Liver (tissue), 3 donors: ENCODE data around the gene NME4.

Experiments
- EGR1 ChIP-seq, 2 donors: IDR thresholded peaks; 2 replicates each; pipeline ENCODE4 v1.6.1; 2016 to 2018; ENCODE audit warnings: antibody characterized with exemption in 2 of 2, low read depth in 2 of 2
- FOXA1 ChIP-seq: IDR thresholded peaks from 2 replicates; pipeline ENCODE4 v1.6.1; 2016; ENCODE audit warnings: antibody characterized with exemption
- FOXA2 ChIP-seq: IDR thresholded peaks from 2 replicates; pipeline ENCODE4 v1.6.1; 2016; ENCODE audit warnings: antibody characterized with exemption
- GABPA ChIP-seq, 2 donors: IDR thresholded peaks in 1 of 2; conservative IDR thresholded peaks in 1 of 2; 2 replicates each; pipeline ENCODE4 v1.6.1; 2016; ENCODE audit warnings: antibody characterized with exemption in 2 of 2, mild to moderate bottlenecking in 1 of 2, moderate library complexity in 1 of 2
- JUND ChIP-seq, 2 donors: IDR thresholded peaks; 2 replicates each; pipeline ENCODE4 v1.6.1; 2016; ENCODE audit warnings: antibody characterized with exemption in 2 of 2
- NR2F2 ChIP-seq: IDR thresholded peaks from 2 replicates; pipeline ENCODE4 v1.6.1; 2016; ENCODE audit warnings: antibody characterized with exemption
- RAD21 ChIP-seq, 2 donors: IDR thresholded peaks; 2 replicates each; pipeline ENCODE4 v1.6.1; 2016; ENCODE audit warnings: antibody characterized with exemption in 2 of 2, mild to moderate bottlenecking in 2 of 2
- SP1 ChIP-seq: IDR thresholded peaks from 2 replicates; pipeline ENCODE4 v1.6.1; 2018; ENCODE audit warnings: antibody characterized with exemption, mild to moderate bottlenecking
- TAF1 ChIP-seq: conservative IDR thresholded peaks from 2 replicates; pipeline ENCODE4 v1.6.1; 2016; ENCODE audit warnings: antibody characterized with exemption, mild to moderate bottlenecking
- YY1 ChIP-seq: IDR thresholded peaks from 2 replicates; pipeline ENCODE4 v1.6.1; 2016; ENCODE audit warnings: antibody characterized with exemption, mild to moderate bottlenecking
- TF ChIP-seq, protein P1 (sequence below): fragments of 150-350 bp; IDR thresholded peaks from 2 replicates; pipeline ENCODE4 v1.5.1; 2017; ENCODE audit warnings: improper control_type of control experiment, low read depth, low read length; ENCODE audit not compliant: missing input control
- TF ChIP-seq, protein P2 (sequence below): IDR thresholded peaks from 2 replicates; pipeline ENCODE4 v1.6.1; 2016; ENCODE audit warnings: antibody characterized with exemption, mild to moderate bottlenecking
- TF ChIP-seq, protein P3 (sequence below): IDR thresholded peaks from 2 replicates; pipeline ENCODE4 v1.6.1; 2016; ENCODE audit warnings: antibody characterized with exemption
- TF ChIP-seq, protein P4 (sequence below): IDR thresholded peaks from 2 replicates; pipeline ENCODE4 v1.6.1; 2016; ENCODE audit warnings: antibody characterized with exemption
- donor health status: healthy.
- donor health status: healthy.

DNA sequence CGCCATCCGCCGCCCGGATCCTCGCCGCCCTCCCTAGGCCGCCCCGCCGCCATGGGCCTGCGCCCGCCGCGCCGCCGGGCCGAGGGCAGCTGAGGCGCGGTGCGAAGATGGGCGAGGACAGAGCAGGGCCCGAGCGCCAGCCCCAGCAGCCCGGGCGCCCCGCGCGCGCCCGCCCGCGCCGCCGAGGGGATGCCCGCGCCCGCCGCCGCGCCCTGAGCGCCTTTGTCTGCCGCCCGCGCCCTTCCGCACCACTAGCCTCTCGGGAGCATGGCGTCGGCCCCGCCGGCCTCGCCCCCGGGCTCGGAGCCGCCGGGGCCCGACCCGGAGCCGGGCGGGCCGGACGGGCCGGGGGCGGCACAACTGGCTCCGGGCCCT, 28.7 kb downstream of the NME4 start:
- no peak for TF ChIP-seq YY1
- no peak for TF ChIP-seq GABPA (IDR thresholded peaks at IDR 0.05 in 1 of 2, conservative IDR thresholded peaks at IDR 0.05 in 1 of 2)
- TF ChIP-seq FOXA2, result no peak
- no peak for TF ChIP-seq SP1
- TF ChIP-seq, protein P1, sequence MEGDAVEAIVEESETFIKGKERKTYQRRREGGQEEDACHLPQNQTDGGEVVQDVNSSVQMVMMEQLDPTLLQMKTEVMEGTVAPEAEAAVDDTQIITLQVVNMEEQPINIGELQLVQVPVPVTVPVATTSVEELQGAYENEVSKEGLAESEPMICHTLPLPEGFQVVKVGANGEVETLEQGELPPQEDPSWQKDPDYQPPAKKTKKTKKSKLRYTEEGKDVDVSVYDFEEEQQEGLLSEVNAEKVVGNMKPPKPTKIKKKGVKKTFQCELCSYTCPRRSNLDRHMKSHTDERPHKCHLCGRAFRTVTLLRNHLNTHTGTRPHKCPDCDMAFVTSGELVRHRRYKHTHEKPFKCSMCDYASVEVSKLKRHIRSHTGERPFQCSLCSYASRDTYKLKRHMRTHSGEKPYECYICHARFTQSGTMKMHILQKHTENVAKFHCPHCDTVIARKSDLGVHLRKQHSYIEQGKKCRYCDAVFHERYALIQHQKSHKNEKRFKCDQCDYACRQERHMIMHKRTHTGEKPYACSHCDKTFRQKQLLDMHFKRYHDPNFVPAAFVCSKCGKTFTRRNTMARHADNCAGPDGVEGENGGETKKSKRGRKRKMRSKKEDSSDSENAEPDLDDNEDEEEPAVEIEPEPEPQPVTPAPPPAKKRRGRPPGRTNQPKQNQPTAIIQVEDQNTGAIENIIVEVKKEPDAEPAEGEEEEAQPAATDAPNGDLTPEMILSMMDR, result no peak
- TF ChIP-seq, protein P2, sequence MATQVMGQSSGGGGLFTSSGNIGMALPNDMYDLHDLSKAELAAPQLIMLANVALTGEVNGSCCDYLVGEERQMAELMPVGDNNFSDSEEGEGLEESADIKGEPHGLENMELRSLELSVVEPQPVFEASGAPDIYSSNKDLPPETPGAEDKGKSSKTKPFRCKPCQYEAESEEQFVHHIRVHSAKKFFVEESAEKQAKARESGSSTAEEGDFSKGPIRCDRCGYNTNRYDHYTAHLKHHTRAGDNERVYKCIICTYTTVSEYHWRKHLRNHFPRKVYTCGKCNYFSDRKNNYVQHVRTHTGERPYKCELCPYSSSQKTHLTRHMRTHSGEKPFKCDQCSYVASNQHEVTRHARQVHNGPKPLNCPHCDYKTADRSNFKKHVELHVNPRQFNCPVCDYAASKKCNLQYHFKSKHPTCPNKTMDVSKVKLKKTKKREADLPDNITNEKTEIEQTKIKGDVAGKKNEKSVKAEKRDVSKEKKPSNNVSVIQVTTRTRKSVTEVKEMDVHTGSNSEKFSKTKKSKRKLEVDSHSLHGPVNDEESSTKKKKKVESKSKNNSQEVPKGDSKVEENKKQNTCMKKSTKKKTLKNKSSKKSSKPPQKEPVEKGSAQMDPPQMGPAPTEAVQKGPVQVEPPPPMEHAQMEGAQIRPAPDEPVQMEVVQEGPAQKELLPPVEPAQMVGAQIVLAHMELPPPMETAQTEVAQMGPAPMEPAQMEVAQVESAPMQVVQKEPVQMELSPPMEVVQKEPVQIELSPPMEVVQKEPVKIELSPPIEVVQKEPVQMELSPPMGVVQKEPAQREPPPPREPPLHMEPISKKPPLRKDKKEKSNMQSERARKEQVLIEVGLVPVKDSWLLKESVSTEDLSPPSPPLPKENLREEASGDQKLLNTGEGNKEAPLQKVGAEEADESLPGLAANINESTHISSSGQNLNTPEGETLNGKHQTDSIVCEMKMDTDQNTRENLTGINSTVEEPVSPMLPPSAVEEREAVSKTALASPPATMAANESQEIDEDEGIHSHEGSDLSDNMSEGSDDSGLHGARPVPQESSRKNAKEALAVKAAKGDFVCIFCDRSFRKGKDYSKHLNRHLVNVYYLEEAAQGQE, result no peak
- TF ChIP-seq, protein P3, sequence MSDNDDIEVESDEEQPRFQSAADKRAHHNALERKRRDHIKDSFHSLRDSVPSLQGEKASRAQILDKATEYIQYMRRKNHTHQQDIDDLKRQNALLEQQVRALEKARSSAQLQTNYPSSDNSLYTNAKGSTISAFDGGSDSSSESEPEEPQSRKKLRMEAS, result no peak
- TF ChIP-seq RAD21 (IDR thresholded peaks at IDR 0.05), result no peak
- TF ChIP-seq TAF1, result no peak
- no peak for TF ChIP-seq JUND (IDR thresholded peaks at IDR 0.05)
- TF ChIP-seq FOXA1, result no peak
- TF ChIP-seq NR2F2, result no peak
- TF ChIP-seq, protein P4, sequence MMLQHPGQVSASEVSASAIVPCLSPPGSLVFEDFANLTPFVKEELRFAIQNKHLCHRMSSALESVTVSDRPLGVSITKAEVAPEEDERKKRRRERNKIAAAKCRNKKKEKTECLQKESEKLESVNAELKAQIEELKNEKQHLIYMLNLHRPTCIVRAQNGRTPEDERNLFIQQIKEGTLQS, result no peak
- no peak for TF ChIP-seq EGR1 (IDR thresholded peaks at IDR 0.05; ENCODE audit: low read depth in 2 of 2)
